Stromal cell of bone marrow (primary cell): ENCODE measurements around the gene TLR9.

ENCODE experiments used
- DNase-seq: peaks from one replicate; pipeline ENCODE4 v3.0.0-alpha.2; 2012; ENCODE audit warnings: low read depth

TLR9 gene

GRCh38 chr3:52216585-52217408 lies 8.6 kb downstream of the TLR9 start:
- DNase-seq, result no peak

- no peak for DNase-seq
These were observed 10.1 kb downstream of the TLR9 start for GRCh38 chr3:52215351-52215750.

DNA sequence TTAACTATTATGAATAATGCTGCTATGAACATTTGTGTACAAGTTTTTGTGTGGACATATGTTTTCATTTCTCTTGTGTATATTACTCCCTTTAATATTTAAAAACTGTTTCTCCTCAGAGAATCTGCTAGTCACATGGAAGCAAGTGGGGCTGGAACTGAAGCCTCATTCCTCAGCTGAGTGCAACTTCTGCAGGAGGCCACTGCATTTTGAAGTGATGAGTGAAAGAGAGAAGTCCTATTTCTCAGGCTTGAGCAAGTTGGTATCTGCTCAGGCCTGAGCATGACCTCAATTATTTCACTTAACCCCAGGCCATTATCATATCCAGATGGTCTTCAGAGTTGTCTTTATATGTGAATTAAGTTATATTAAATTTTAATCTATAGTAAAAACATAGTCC lies 11.5 kb downstream of the TLR9 start:
- no peak for DNase-seq

DNA sequence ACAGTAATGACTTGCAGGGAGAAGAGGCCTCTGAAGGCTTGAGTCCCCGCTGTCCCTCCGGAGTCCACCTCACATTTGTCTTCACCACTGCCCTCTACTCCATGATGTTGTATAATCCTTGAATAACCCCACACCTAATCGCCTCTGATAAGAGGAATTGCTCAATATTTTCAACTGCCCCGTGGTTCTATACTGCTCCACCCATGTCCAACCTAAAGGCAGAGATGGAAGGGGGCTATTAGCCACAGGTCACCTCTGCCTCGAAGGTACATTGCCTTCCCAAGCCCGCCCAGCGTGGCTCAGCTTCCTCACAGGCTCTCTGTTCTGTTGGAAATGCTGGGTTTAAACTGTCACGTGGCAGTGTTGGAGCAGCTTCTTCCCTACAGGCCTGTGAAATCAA lies 12.4 kb downstream of the TLR9 start:
- DNase-seq, result no peak

- no peak for DNase-seq
These were observed 14.1 kb downstream of the TLR9 start for GRCh38 chr3:52211268-52211891.

GRCh38 chr3:52210550-52211046 lies 14.8 kb downstream of the TLR9 start:
- no peak for DNase-seq

DNA sequence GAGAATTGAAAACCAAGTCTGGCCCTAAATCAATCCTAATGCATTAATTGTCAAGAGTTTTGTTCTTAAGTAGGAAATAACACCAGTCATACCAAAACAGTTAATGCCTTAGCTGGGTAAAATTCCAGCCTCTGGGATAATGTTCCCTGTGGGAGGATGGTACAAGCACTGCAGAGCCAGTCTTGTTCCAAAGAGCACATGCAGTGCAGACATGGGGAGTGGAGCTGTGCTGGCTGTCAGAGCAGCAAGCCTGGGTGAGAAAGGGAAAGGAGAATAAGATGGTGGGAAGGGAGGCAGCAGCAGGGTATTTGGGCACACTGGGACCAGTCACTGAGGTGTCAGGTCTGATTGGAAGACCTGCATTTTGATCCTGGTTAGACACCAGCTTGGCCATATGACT lies 15.4 kb downstream of the TLR9 start:
- DNase-seq, result no peak

DNA sequence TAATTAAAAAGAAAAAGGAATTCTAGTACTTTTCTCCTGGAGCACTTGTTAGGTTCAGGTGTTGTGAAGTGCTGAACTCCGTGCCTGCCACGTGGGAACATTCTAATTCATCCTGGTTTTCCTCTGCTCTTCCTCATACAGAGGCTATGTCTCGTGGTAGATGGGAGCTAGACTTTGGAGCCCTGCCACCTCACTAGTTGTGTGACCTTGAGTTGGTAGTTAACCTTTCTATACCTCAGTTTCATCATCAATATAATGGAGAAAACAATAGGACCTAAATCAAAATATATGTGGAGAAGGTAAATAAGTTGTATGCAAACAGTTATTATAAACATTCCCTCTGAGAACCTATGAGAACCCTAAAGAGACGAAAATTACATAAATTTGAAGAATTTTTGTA lies 16.9 kb downstream of the TLR9 start:
- DNase-seq, result no peak

DNA sequence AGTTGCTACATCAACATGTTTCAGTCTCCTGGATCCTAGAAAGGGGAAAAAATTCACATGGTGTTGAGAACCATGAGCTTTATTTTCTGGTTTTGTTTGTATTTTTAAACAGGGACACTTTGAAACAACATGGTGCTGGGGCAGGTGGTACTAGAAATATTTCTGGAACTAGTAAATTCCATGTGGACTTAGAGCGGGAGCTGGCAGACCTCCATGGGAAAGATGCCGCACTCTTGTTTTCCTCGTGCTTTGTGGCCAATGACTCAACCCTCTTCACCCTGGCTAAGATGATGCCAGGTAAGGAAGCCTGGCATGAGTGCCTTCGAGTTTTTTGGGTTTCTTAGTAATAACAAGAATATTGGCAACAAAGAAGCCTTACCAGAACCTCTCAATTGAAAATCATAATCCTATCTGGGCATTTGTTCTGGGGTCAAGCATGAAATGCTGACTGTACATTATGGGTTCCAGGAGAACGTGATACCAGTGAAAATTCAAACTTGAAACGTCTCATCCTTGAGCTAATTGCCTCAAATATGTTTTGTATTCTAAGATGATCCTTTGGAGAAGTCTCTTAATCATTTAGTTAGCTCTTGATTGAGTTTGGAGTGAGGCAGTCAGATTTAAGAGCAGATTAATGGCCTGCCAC lies 19.6 kb downstream of the TLR9 start:
- DNase-seq, result no peak

DNA sequence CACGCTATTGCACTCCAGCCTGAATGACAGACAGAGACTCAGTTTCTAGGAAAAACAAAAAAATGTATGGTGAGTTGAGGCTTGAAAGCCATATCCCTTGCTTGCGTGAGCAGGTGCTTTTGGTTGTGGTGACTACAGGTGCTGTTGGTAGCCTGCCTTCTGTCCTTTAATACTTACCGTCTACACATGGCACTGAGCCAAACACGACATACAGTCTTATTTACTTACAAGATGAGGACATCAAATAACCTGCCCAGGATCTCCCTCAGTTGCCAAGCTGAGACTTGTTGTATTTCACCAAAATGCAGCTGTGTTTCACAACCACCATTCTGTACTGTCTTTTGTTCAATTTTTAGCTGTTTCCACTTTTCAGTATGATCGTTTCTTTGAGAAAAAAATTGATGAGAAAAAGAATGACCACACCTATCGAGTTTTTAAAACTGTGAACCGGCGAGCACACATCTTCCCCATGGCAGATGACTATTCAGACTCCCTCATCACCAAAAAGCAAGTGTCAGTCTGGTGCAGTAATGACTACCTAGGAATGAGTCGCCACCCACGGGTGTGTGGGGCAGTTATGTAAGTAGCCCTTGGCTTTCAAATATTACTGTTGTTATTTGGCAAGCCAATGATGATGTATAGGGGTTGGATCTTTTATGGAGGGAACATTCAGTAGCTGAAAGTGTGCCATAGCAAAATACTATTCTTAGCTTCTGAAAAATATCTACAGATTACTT lies 20.9 kb downstream of the TLR9 start:
- DNase-seq, result no peak

- DNase-seq, result no peak
These were observed 21.7 kb downstream of the TLR9 start for GRCh38 chr3:52203701-52204100.

- no peak for DNase-seq
These were observed 22.9 kb downstream of the TLR9 start for GRCh38 chr3:52202384-52203077.

DNA sequence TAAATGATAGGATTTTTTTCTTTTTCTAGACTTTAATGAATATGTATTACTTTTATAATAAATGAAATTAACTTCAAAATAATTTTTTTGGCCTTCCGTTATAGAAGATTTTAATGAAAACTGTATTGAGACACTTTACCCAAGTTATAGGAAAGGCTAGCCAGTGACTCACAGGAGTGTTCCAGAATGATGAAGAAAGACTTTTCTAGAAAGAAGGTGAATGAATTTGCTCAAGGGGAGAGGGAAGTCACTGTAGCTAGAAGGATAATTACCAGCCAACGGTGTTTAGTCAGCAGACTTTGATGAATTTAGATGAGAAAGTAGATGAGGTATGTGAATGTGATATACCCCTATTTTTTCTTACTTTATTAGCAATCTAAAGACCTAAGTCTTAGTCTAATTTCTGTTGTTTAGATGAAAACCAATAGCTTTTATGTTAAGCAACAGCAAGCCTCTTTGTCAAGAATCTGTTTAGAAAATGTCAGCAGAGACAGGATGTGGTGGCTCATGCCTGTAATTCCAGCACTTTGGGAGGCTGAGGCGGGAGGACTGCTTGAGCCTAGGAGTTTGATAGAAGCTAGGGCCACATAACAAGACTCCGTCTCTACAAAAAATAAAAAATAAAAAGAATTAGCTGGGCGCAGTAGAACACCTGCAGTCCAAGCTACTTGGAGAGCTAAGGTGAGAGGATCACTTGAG lies 24.3 kb downstream of the TLR9 start:
- no peak for DNase-seq

DNA sequence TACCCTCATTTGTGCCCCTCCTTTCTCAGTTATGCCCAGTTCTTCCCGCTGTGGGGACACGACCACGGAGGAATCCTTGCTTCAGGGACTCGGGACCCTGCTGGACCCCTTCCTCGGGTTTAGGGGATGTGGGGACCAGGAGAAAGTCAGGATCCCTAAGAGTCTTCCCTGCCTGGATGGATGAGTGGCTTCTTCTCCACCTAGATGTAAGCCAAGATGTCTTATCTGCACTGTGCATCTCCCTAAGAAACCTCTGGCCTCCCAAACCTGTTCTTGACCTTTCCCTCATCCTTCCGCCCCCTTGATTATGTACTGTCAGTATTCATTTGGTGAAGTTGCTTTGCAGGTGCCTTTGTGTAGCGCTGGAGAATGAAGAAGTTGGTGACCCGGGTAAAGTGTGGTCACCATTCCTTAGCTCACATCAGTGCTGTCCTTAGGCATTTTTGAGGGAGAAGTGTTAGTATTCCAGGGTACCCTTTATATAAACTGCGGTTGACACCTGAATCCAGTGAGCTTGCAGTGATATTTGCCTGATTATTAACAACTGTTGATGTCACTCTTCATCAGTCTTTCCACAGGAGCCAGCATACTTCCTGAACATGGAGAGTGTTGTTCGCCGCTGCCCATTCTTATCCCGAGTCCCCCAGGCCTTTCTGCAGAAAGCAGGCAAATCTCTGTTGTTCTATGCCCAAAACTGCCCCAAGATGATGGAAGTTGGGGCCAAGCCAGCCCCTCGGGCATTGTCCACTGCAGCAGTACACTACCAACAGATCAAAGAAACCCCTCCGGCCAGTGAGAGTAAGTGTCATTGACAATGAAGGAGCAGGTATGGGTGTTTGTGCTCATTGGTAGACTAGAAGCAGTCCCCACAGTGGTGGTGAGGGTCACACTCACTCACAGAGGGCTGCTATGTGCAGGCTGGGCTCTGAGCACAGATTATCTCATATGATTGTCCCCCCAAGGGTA lies 26.5 kb downstream of the TLR9 start:
- DNase-seq, result no peak

GRCh38 chr3:52197842-52198625 lies 27.4 kb downstream of the TLR9 start, which contains the start of gene ALAS1:
Gene ALAS1, plus strand, starts transcription at chr3:52198160. Its CDS starts 1,082 bp downstream, at chr3:52199242.
- peak; percentile 65 for DNase-seq

DNA sequence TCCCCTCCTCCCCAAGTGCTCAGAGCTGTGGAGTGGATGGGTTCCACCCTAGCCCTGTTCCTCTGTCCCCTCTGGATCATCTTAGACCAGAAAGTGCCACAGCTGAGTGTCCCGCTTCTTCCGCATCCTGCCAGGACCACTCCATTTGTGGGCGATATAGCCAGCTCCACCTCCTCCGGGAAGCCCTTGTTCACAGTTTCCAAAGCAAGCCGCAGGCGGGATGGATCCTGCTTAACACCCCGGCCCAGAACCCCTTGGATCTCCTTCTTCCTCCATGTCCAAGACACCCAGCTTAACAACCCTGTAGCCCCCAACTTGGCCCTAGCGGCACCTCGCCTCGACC lies 28.0 kb downstream of the TLR9 start:
- DNase-seq, result no peak

GRCh38 chr3:52196977-52197376 lies 28.5 kb downstream of the TLR9 start:
- no peak for DNase-seq

DNA sequence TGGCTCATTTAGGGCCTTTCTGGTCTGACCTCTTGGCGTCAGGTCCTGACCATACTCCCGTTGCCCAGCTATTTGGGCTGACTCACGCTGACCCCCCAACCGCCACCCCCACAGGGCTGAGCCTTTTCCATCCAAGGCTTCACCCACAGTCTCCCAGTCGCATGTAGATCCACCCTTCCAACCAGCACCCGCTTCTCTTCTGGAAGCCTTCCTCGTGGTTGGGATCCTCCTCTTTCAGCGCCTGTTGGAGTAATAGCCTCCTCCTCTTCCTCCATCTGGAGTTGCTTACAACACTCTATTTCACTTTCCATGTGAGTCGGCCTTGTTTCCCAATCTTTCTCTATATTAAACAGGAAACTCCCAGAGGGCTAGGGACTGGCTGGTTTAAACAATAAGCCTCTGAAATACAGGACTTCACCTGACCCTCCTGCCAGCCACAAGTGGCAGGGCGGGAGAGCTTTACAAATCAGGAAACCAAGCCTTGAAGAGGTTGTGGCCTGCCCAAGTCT lies 29.6 kb downstream of the TLR9 start:
- peak; percentile 69 for DNase-seq

DNA sequence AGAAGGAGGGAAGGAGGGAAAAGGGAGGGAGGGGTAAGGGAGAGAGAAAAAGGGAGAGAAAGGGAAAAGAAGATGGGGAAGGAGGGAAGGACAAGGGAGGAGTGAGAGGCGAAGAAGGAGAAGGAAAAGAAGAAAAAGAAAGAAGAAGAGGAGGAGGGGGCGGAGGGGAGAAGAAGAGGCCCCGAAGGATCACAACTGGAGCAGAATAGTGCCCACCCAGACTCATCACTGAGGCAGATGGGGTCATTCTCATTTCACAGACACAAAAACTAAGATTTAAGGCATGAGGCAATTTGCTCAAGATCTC lies 30.2 kb downstream of the TLR9 start:
- no peak for DNase-seq
